Chondrocyte (in vitro differentiated cells): ENCODE data around the gene LMO2. TPM values are rescaled to one million over a fixed set of nuclear protein-coding genes. Genes with fewer than 3 reads are reported as not detected.

Source experiments
- DNase-seq: peaks from one replicate; pipeline ENCODE4 v3.0.0; 2021; ENCODE audit warnings: mixed read lengths, low spot score
- H3K27ac Mint-ChIP-seq: one replicate; pipeline ENCODE4 v1.8.0; 2021; ENCODE audit warnings: mild to moderate bottlenecking, moderate library complexity, mixed read lengths; ENCODE audit not compliant: unreplicated experiment
- H3K27me3 Mint-ChIP-seq: 2 replicates; pipeline ENCODE4 v1.8.0; 2021; ENCODE audit warnings: low read depth, mixed read lengths
- H3K36me3 Mint-ChIP-seq: 2 replicates; pipeline ENCODE4 v1.8.0; 2021; ENCODE audit warnings: low read depth, mixed read lengths
- H3K4me1 Mint-ChIP-seq: 2 replicates; pipeline ENCODE4 v1.8.0; 2021; ENCODE audit warnings: low read depth, mild to moderate bottlenecking, mixed read lengths
- H3K4me3 Mint-ChIP-seq: one replicate; pipeline ENCODE4 v1.8.0; 2021; ENCODE audit warnings: mild to moderate bottlenecking, moderate library complexity, mixed read lengths; ENCODE audit not compliant: unreplicated experiment
- H3K9me3 Mint-ChIP-seq: 2 replicates; pipeline ENCODE4 v1.8.0; 2021; ENCODE audit warnings: low read depth, mixed read lengths
- total RNA-seq: library from RNA; stranded (reverse); gene quantifications from 3 replicates; pipeline ENCODE4 v1.2.1, GENCODE V29; 2021
- TF ChIP-seq, protein P1 (sequence below): fragments of 200-600 bp; sonication (generic); IDR thresholded peaks from 2 replicates; pipeline ENCODE4 v1.5.0; 2021; ENCODE audit warnings: antibody characterized with exemption, mild to moderate bottlenecking, moderate library complexity

LMO2 gene
- total RNA-seq, 1 donor from 2014 or later: not detected

DNA sequence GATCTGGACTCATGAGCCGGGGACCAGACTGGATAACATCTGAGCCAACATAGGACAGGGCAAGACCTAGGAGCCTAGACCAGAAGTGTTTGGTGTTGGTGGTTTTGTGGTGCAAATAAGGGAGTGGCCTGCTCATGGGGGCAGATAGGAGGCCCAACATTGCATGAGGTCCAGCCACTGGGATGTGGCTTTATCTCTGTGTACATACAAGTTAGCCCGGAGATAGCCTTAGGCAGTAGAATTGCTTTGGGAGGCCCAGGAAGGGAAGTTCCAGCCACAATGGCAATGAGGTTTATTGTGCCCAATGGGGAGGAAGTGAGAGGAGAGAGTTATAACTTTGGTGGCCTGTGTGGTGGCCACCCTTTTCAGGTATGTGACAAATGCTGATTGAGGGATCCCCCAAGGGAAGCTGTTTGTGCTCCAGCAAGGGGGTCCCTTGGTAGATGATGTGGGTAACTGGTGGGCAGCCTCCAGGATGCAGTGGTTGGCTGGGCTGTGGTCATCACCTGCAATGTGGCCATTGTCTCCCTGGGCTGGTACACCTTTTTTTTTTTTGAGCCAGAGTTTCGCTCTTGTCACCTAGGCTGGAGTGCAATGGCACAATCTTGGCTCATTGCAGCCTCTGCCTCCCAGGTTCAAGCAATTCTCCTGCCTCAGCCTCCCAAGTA is 6.4 kb downstream of the LMO2 start:
- Mint-ChIP-seq H3K4me1 (no peaks in the 10 kb centered on the region), H3K27ac (no peak overlapping the region), H3K36me3 (peaks cover 3% of the 10 kb centered on the region), H3K4me3 (no peak overlapping the region), H3K9me3 (no peaks in the 10 kb centered on the region), H3K27me3 (peaks cover 57% of the 10 kb centered on the region)
- no peak for DNase-seq
- TF ChIP-seq, protein P1, sequence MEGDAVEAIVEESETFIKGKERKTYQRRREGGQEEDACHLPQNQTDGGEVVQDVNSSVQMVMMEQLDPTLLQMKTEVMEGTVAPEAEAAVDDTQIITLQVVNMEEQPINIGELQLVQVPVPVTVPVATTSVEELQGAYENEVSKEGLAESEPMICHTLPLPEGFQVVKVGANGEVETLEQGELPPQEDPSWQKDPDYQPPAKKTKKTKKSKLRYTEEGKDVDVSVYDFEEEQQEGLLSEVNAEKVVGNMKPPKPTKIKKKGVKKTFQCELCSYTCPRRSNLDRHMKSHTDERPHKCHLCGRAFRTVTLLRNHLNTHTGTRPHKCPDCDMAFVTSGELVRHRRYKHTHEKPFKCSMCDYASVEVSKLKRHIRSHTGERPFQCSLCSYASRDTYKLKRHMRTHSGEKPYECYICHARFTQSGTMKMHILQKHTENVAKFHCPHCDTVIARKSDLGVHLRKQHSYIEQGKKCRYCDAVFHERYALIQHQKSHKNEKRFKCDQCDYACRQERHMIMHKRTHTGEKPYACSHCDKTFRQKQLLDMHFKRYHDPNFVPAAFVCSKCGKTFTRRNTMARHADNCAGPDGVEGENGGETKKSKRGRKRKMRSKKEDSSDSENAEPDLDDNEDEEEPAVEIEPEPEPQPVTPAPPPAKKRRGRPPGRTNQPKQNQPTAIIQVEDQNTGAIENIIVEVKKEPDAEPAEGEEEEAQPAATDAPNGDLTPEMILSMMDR: no peak

- TF ChIP-seq, protein P1: no peak
- H3K27ac Mint-ChIP-seq: no peak overlapping the region
Measured at GRCh38 chr11:33884601-33885000, 7.3 kb downstream of the LMO2 start.

DNA sequence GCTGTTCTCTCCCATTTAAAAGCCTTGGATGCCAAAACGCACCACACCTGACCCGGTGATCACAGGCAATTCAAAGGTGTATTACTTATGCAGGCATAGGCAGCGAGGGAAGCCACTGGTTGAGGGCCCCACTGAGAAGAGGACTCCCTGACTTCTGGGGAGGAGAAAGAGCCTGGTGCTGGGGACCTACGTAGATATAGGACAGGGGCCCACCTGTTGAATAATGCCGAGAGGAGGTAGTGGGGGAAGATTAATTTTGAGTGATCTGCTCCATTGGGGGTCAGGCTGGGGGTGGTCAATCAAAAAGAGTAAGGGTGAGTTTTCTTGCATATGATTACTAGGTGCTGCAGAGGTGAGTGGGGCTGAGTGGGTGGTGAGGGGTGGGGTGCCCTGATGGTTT is 7.8 kb downstream of the LMO2 start:
- H3K27me3 Mint-ChIP-seq: peaks cover 62% of the 10 kb centered on the region
- DNase-seq: no peak

More at GRCh38 chr11:33884601-33885000, 7.3 kb downstream of the LMO2 start:
- Mint-ChIP-seq H3K9me3 (no peaks in the 10 kb centered on the region), H3K4me1 (no peaks in the 10 kb centered on the region), H3K27me3 (peaks cover 60% of the 10 kb centered on the region), H3K4me3 (no peak overlapping the region), H3K36me3 (peaks cover 3% of the 10 kb centered on the region)
- DNase-seq: no peak

DNA sequence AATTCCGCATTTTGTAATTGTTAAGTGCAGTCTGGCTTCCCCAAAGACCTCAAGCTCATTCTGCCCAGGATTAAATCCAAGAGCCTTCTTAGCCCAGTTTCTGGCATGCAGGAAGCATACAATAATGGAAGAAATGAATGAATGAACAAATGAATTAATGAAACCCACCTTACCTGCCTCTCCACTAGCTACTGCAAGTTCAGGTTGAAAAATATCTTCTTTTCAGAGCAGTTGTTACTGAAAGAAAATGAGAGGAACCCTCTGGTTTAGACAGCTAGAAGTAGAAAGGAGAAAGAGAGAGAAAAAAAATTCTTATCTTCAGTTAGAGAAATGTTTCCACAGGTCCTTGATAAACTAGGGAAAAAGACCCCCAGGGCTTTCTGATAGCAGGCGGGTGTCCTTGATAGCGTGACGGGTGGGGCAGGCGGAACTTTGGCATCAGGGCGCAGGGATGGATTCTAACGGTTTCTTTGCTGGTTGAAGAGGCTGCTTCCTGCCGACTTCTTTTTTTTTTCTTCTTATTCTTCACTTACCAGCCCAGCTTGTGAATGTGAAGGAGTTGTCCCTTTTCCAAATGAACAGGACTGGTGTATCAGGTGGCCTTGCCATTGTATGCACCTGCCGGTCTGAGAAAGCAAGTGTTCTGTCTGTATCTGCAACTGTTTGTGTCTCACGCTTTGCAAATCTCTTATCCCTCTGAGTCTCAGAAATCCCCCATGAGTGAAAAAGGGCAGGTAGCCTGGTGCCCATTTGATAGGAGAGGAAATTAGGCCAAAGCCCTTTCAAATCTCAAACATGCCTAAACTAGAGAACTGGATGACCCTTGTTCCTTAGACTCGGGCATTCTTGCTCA is 10.0 kb downstream of the LMO2 start:
- H3K27me3 Mint-ChIP-seq: peaks cover 72% of the 10 kb centered on the region
- H3K4me1 Mint-ChIP-seq: no peaks in the 10 kb centered on the region
- no peaks in the 10 kb centered on the region for H3K9me3 Mint-ChIP-seq
- TF ChIP-seq, protein P1: no peak
- H3K36me3 Mint-ChIP-seq: peaks cover 3% of the 10 kb centered on the region
- H3K4me3 Mint-ChIP-seq: no peak overlapping the region
- DNase-seq: no peak
- no peak overlapping the region for H3K27ac Mint-ChIP-seq

More for the DNA sequence above, 7.8 kb downstream of the LMO2 start:
- TF ChIP-seq, protein P1: no peak
- H3K4me3 Mint-ChIP-seq: no peak overlapping the region
- no peaks in the 10 kb centered on the region for H3K9me3 Mint-ChIP-seq
- no peaks in the 10 kb centered on the region for H3K4me1 Mint-ChIP-seq
- peaks cover 3% of the 10 kb centered on the region for H3K36me3 Mint-ChIP-seq
- H3K27ac Mint-ChIP-seq: no peak overlapping the region

DNA sequence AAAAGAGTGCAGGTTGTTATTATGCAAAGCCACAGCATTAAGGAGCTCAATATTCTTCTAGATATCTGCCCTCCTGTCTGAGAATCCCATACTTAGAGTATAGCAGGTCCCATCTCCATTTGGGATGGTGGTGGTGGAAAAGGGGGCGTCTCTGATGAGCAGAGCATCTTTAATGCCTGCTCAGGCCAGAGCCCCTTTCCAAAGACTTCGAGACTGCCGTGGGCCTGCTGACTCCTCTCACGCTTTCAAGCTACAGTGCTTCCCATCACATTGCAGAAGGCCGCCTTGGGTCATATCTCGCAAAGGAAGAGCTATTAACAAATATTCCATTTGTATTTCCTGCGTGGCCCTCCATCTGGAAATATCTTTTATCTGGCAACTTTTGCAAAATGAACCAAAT is 10.9 kb downstream of the LMO2 start:
- Mint-ChIP-seq H3K27ac (no peak overlapping the region), H3K27me3 (peaks cover 72% of the 10 kb centered on the region), H3K9me3 (no peaks in the 10 kb centered on the region), H3K36me3 (peaks cover 3% of the 10 kb centered on the region), H3K4me1 (no peaks in the 10 kb centered on the region), H3K4me3 (no peak overlapping the region)
- TF ChIP-seq, protein P1: no peak
- DNase-seq: no peak
